ENCODE results near the gene CDC73. TPM values are rescaled to one million over a fixed set of nuclear protein-coding genes. Genes with fewer than 3 reads are reported as not detected.

The CDC73 gene
- total RNA-seq, 1 donor from 2014 or later = 49.2 TPM

- no peak overlapping the region for H3K27ac ChIP-seq
- peaks cover 54% of the 10 kb centered on the region for H3K79me2 ChIP-seq (ENCODE audit: low read depth)
- Mint-ChIP-seq H3K4me3 (no peak overlapping the region), H3K4me1 (no peaks in the 10 kb centered on the region), H3K27ac (no peak overlapping the region), H3K27me3 (ENCODE audit: insufficient read depth, low read depth) (no peaks in the 10 kb centered on the region), H3K9me3 (no peaks in the 10 kb centered on the region), H3K36me3 (peaks cover 29% of the 10 kb centered on the region)
- H4K20me1 ChIP-seq (ENCODE audit: low read depth) = peaks cover 16% of the 10 kb centered on the region
- TF ChIP-seq EZH2phosphoT487 (IDR thresholded peaks at IDR 0.05) = no peak
- peak; percentile 45 for TF ChIP-seq CTCF (IDR thresholded peaks at IDR 0.05)
- H3F3A ChIP-seq (ENCODE audit: low read depth) = no peaks in the 10 kb centered on the region
- H3K36me3 ChIP-seq = peaks cover 33% of the 10 kb centered on the region
- no peak overlapping the region for H3K4me3 ChIP-seq
- H3K4me1 ChIP-seq = no peaks in the 10 kb centered on the region
- H3K9ac ChIP-seq = no peak overlapping the region
- no peaks in the 10 kb centered on the region for H3K27me3 ChIP-seq
- no peaks in the 10 kb centered on the region for H3K9me3 ChIP-seq (ENCODE audit: low read depth)
- no peak overlapping the region for H3K4me2 ChIP-seq
- no peak overlapping the region for H2AFZ ChIP-seq (replicated peaks)
- no peak for DNase-seq (ENCODE audit: low spot score)
Measured at GRCh38 chr1:193143285-193143684, 21.5 kb downstream of the CDC73 start.

GRCh38 chr1:193144361-193144938 lies 22.6 kb downstream of the CDC73 start:
- H3K36me3 ChIP-seq = peaks cover 39% of the 10 kb centered on the region
- H3K27ac ChIP-seq = no peak overlapping the region
- peaks cover 52% of the 10 kb centered on the region for H3K79me2 ChIP-seq (ENCODE audit: low read depth)
- H3K27ac Mint-ChIP-seq = no peak overlapping the region
- no peak for DNase-seq (ENCODE audit: low spot score)
- no peaks in the 10 kb centered on the region for H3K9me3 Mint-ChIP-seq
- no peak overlapping the region for H3K4me2 ChIP-seq
- no peak overlapping the region for H3K4me3 ChIP-seq
- H3F3A ChIP-seq (ENCODE audit: low read depth) = no peaks in the 10 kb centered on the region
- no peaks in the 10 kb centered on the region for H3K27me3 Mint-ChIP-seq (ENCODE audit: insufficient read depth, low read depth)
- no peaks in the 10 kb centered on the region for H3K4me1 Mint-ChIP-seq
- no peak overlapping the region for H3K4me3 Mint-ChIP-seq
- no peaks in the 10 kb centered on the region for H3K27me3 ChIP-seq
- no peak overlapping the region for H2AFZ ChIP-seq (replicated peaks)
- peaks cover 17% of the 10 kb centered on the region for H4K20me1 ChIP-seq (ENCODE audit: low read depth)
- no peaks in the 10 kb centered on the region for H3K9me3 ChIP-seq (ENCODE audit: low read depth)
- no peaks in the 10 kb centered on the region for H3K4me1 ChIP-seq
- TF ChIP-seq EZH2phosphoT487 (IDR thresholded peaks at IDR 0.05) = no peak
- no peak for TF ChIP-seq CTCF (IDR thresholded peaks at IDR 0.05)
- TF ChIP-seq EZH2 (IDR thresholded peaks at IDR 0.05) = no peak
- H3K9ac ChIP-seq = no peak overlapping the region
- peaks cover 25% of the 10 kb centered on the region for H3K36me3 Mint-ChIP-seq

- no peak for TF ChIP-seq CTCF (IDR thresholded peaks at IDR 0.05)
- no peak for TF ChIP-seq EZH2 (IDR thresholded peaks at IDR 0.05)
- TF ChIP-seq EZH2phosphoT487 (IDR thresholded peaks at IDR 0.05) = no peak
- H3K4me1 Mint-ChIP-seq = no peaks in the 10 kb centered on the region
- H3K9me3 ChIP-seq (ENCODE audit: low read depth) = no peaks in the 10 kb centered on the region
- H4K20me1 ChIP-seq (ENCODE audit: low read depth) = peaks cover 17% of the 10 kb centered on the region
- peaks cover 46% of the 10 kb centered on the region for H3K79me2 ChIP-seq (ENCODE audit: low read depth)
- H3F3A ChIP-seq (ENCODE audit: low read depth) = no peaks in the 10 kb centered on the region
- H3K9me3 Mint-ChIP-seq = no peaks in the 10 kb centered on the region
- H3K27ac ChIP-seq = no peak overlapping the region
- peaks cover 19% of the 10 kb centered on the region for H3K36me3 Mint-ChIP-seq
- no peaks in the 10 kb centered on the region for H3K27me3 Mint-ChIP-seq (ENCODE audit: insufficient read depth, low read depth)
- DNase-seq (ENCODE audit: low spot score) = no peak
- H3K4me3 Mint-ChIP-seq = no peak overlapping the region
- H3K4me1 ChIP-seq = no peaks in the 10 kb centered on the region
- H3K36me3 ChIP-seq = peaks cover 41% of the 10 kb centered on the region
- no peak overlapping the region for H3K27ac Mint-ChIP-seq
- no peak overlapping the region for H3K4me3 ChIP-seq
- no peaks in the 10 kb centered on the region for H3K27me3 ChIP-seq
- H3K4me2 ChIP-seq = no peak overlapping the region
- no peak overlapping the region for H3K9ac ChIP-seq
- no peak overlapping the region for H2AFZ ChIP-seq (replicated peaks)
Measured at GRCh38 chr1:193144999-193145398, 23.2 kb downstream of the CDC73 start.
